NK-92 (cell line): ENCODE results near the gene PACS1.

ENCODE experiments used
- DNase-seq: peaks from one replicate; lab custom pipeline; 2025; ENCODE audit not compliant: unreplicated experiment; lab: John Stamatoyannopoulos, UW

Gene PACS1

GRCh38 chr11:66050581-66051231, 19.4 kb upstream of the PACS1 start:
- DNase-seq = no peak

GRCh38 chr11:66051371-66051765, 18.7 kb upstream of the PACS1 start:
- DNase-seq = no peak

GRCh38 chr11:66051766-66052663, 18.1 kb upstream of the PACS1 start, which contains the start of gene SF3B2:
TSS of gene SF3B2 (plus strand) at chr11:66052364. CDS start at chr11:66052385, 21 bp downstream.
- peak; percentile 64 for DNase-seq

GRCh38 chr11:66052664-66052982, 17.4 kb upstream of the PACS1 start:
- DNase-seq = no peak

- no peak for DNase-seq
Observed at GRCh38 chr11:66055021-66055420, 15.1 kb upstream of the PACS1 start.

- no peak for DNase-seq
Observed at GRCh38 chr11:66056501-66056900, 13.6 kb upstream of the PACS1 start.

GRCh38 chr11:66059966-66060680, 9.9 kb upstream of the PACS1 start:
- no peak for DNase-seq

GRCh38 chr11:66061268-66061667, 8.8 kb upstream of the PACS1 start:
- DNase-seq = no peak

GRCh38 chr11:66062408-66062807, 7.7 kb upstream of the PACS1 start:
- DNase-seq = no peak

- DNase-seq = no peak
Observed at GRCh38 chr11:66063900-66064299, 6.2 kb upstream of the PACS1 start.

- DNase-seq = no peak
Observed at GRCh38 chr11:66064571-66064970, 5.5 kb upstream of the PACS1 start.

GRCh38 chr11:66066751-66067150, 3.3 kb upstream of the PACS1 start:
- DNase-seq = no peak

GRCh38 chr11:66067640-66068039, 2.4 kb upstream of the PACS1 start:
- DNase-seq = no peak

GRCh38 chr11:66068154-66068821, 1.8 kb upstream of the PACS1 start:
- no peak for DNase-seq

- no peak for DNase-seq
Observed at GRCh38 chr11:66068923-66069714, 953 bp upstream of the PACS1 start.

GRCh38 chr11:66070604-66071380, 720 bp downstream of the PACS1 start:
- no peak for DNase-seq

GRCh38 chr11:66071381-66071801, 1.3 kb downstream of the PACS1 start:
- no peak for DNase-seq

GRCh38 chr11:66072081-66072480, 2.0 kb downstream of the PACS1 start:
- DNase-seq = no peak

- no peak for DNase-seq
Observed at GRCh38 chr11:66072518-66072917, 2.4 kb downstream of the PACS1 start.

- DNase-seq = no peak
Observed at GRCh38 chr11:66073669-66074068, 3.6 kb downstream of the PACS1 start.
